HepG2 (cell line): ENCODE results near the gene VAC14. TPM values are rescaled to one million over a fixed set of nuclear protein-coding genes. Genes with fewer than 3 reads are reported as not detected.
A peak's percentile ranks its signal among the peaks of the same experiment; 100 is the strongest.

Source experiments
- ISL2 ChIP-seq: sonication (generic); formaldehyde crosslinking; IDR thresholded peaks from 2 replicates; pipeline ENCODE4 v1.5.0; 2020; ENCODE audit warnings: missing genetic modification reagents
- LRRFIP1 ChIP-seq: sonication (generic); formaldehyde crosslinking; conservative IDR thresholded peaks from 2 replicates; pipeline ENCODE4 v1.4.0; 2020; ENCODE audit warnings: missing genetic modification reagents
- MIXL1 ChIP-seq: IDR thresholded peaks from 2 replicates; pipeline ENCODE4 v1.6.1; 2016
- NR2F1 ChIP-seq, 2 experiments: fragments of 450-650 bp in 1 of 2; formaldehyde crosslinking in 1 of 2; IDR thresholded peaks; 2 replicates each; pipeline versions ENCODE4 v1.5.0 to v1.6.1; 2016 to 2020; ENCODE audit warnings: mild to moderate bottlenecking in 1 of 2, missing compliant biosample characterization in 1 of 2, missing genetic modification reagents in 1 of 2, moderate library complexity in 1 of 2
- SMAD9 ChIP-seq: sonication (generic); formaldehyde crosslinking; IDR thresholded peaks from 2 replicates; pipeline ENCODE4 v1.5.1; 2020; ENCODE audit warnings: mild to moderate bottlenecking, missing genetic modification reagents
- SP2 ChIP-seq: sonication (generic); formaldehyde crosslinking; IDR thresholded peaks from 2 replicates; pipeline ENCODE4 v1.5.1; 2020; ENCODE audit warnings: mild to moderate bottlenecking, missing genetic modification reagents
- TCF12 ChIP-seq, 2 experiments: fragments of 450-650 bp in 1 of 2; sonication (generic) in 1 of 2; formaldehyde crosslinking in 1 of 2; IDR thresholded peaks; 2 replicates each; pipeline versions ENCODE4 v1.6.1 to v1.8.0; 2017 to 2022; ENCODE audit warnings: antibody characterized with exemption in 1 of 2, mild to moderate bottlenecking in 1 of 2, missing genetic modification reagents in 1 of 2, moderate library complexity in 1 of 2
- XBP1 ChIP-seq: sonication (generic); formaldehyde crosslinking; IDR thresholded peaks from 2 replicates; pipeline ENCODE4 v1.5.0; 2020; ENCODE audit warnings: missing genetic modification reagents
- ZMAT3 ChIP-seq: sonication (generic); formaldehyde crosslinking; conservative IDR thresholded peaks from 2 replicates; pipeline ENCODE4 v1.7.0; 2021; ENCODE audit warnings: missing genetic modification reagents
- ZNF629 ChIP-seq: sonication (generic); formaldehyde crosslinking; conservative IDR thresholded peaks from 2 replicates; pipeline ENCODE4 v1.5.0; 2020; ENCODE audit warnings: missing genetic modification reagents
- polyA plus RNA-seq, 8 experiments: library from polyadenylated mRNA; depleted of rRNA in 3 of 8; stranded (reverse) in 7 of 8; unstranded in 1 of 8; fragments of >200 nt; fragmentation: Illumina TruSeq in 4 of 8; extraction: Trizol in 4 of 8; gene quantifications; 2 replicates each; pipeline versions ENCODE4 v1.2.1 to v1.2.3, GENCODE V29; 2011 to 2016; ENCODE audit warnings: low read depth in 4 of 8, missing spikeins in 1 of 8, mixed read lengths in 1 of 8; ENCODE audit not compliant: insufficient read depth in 1 of 8
- total RNA-seq, 5 experiments: library from RNA; depleted of rRNA; stranded (reverse); fragments of >200 nt; fragmentation: Illumina TruSeq; extraction: Trizol; gene quantifications; 2 replicates each; pipeline ENCODE4 v1.2.3, GENCODE V29; 2016; ENCODE audit warnings: low read depth in 1 of 5

The VAC14 gene
- total and polyA plus RNA-seq, 2 of the 13 experiments (the other 11 are each of a cell fraction or from before 2014, with no cell fraction given) = 23.5 to 24.6 TPM

GRCh38 chr16:70711211-70712031 is 89.5 kb downstream of the VAC14 start (continued):
- TF ChIP-seq XBP1 (CRISPR knock-in tag) (0 out of 2 replicates have a peak, but pooled peaks have one; percentile 28), SP2 (CRISPR knock-in tag) (0 out of 2 replicates have a peak, but pooled peaks have one; percentile 18), LRRFIP1 (no peak), ISL2 (CRISPR knock-in tag) (peak; percentile 72; the same call in 1 of the 2 replicates), SMAD9 (CRISPR knock-in tag) (no peak), ZNF629 (CRISPR knock-in tag) (peak; percentile 52; the same call in 1 of the 2 replicates), MIXL1 (peak; percentile 73; the same call in 1 of the 2 replicates), TCF12 (IDR thresholded peaks at IDR 0.05) (no peak), TCF12 (CRISPR knock-in tag; IDR thresholded peaks at IDR 0.05) (peak; percentile 72; the same call in 1 of the 2 replicates), ZMAT3 (CRISPR knock-in tag) (peak; percentile 61; the same call in 1 of the 2 replicates), NR2F1 (CRISPR knock-in tag; IDR thresholded peaks at IDR 0.05) (peak; percentile 53 to 71; a peak in 2 of 4 replicates)
